ENCODE measurements around the gene CTDSPL.

- TF ChIP-seq POLR2AphosphoS5 (IDR thresholded peaks at IDR 0.05; ENCODE audit: low read depth, low read length) (no peak), POLR2A (IDR thresholded peaks at IDR 0.05; ENCODE audit: low read depth, low read length) (no peak), TAF1 (IDR thresholded peaks at IDR 0.05; ENCODE audit: borderline replicate concordance, low read depth, low read length) (no peak)
Measured at GRCh38 chr3:38030126-38031021, 168.7 kb downstream of the CTDSPL start.

All from GM12892 (cell line).